ENCODE data around the gene NUDT22.

The NUDT22 gene

GRCh38 chr11:64207256-64208085 is 18.6 kb upstream of the NUDT22 start:
- DNase-seq = peak; percentile 48 to 70 (median 59)

- DNase-seq = no peak
These were observed 17.8 kb upstream of the NUDT22 start for GRCh38 chr11:64208086-64208795.

GRCh38 chr11:64208796-64209562 is 17.1 kb upstream of the NUDT22 start:
- DNase-seq = no peak

- no peak for DNase-seq
These were observed 16.6 kb upstream of the NUDT22 start for GRCh38 chr11:64209563-64209843.

- DNase-seq = no peak
These were observed 15.6 kb upstream of the NUDT22 start for GRCh38 chr11:64210301-64211020.

GRCh38 chr11:64211181-64211872 is 14.7 kb upstream of the NUDT22 start:
- DNase-seq = no peak

- no peak for DNase-seq
These were observed 9.2 kb upstream of the NUDT22 start for GRCh38 chr11:64216879-64217278.

- no peak for DNase-seq
These were observed 7.3 kb upstream of the NUDT22 start for GRCh38 chr11:64218628-64219353.

- no peak for DNase-seq
These were observed 6.8 kb upstream of the NUDT22 start for GRCh38 chr11:64219354-64219684.

GRCh38 chr11:64219755-64220154 is 6.3 kb upstream of the NUDT22 start:
- no peak for DNase-seq

GRCh38 chr11:64220271-64220670 is 5.8 kb upstream of the NUDT22 start:
- no peak for DNase-seq

- DNase-seq = no peak
These were observed 5.3 kb upstream of the NUDT22 start for GRCh38 chr11:64220798-64221197.

- DNase-seq = no peak
These were observed 3.4 kb upstream of the NUDT22 start for GRCh38 chr11:64222651-64223000.

- DNase-seq = no peak
These were observed 2.9 kb upstream of the NUDT22 start for GRCh38 chr11:64223001-64223651.

- no peak for DNase-seq
These were observed 1.8 kb upstream of the NUDT22 start for GRCh38 chr11:64224151-64224890.

GRCh38 chr11:64224891-64225607 is 1.0 kb upstream of the NUDT22 start:
- DNase-seq = no peak

- DNase-seq = peak; percentile 24 to 63 (median 44)
These were observed 505 bp downstream of the NUDT22 start for GRCh38 chr11:64226507-64227051.

GRCh38 chr11:64227405-64227956 is 1.4 kb downstream of the NUDT22 start:
- DNase-seq = no peak

- DNase-seq = no peak
These were observed 3.1 kb downstream of the NUDT22 start for GRCh38 chr11:64229090-64229743.

All from stimulated activated naive CD4-positive, alpha-beta T cell (primary cell).